HG03520 (cell line): ENCODE measurements around the gene NUTM2G.
"Not testable (repeated sequence)": the region's sequence is repeated elsewhere in the genome, so short reads cannot be mapped to it uniquely, and the experiment has no call there.

Experiments used
- ATAC-seq: cut with Tn5 transposase; IDR thresholded peaks from one replicate; pipeline ENCODE4 v1.9.1; 2021; ENCODE audit warnings: mild to moderate bottlenecking, moderate library complexity; ENCODE audit not compliant: unreplicated experiment

The NUTM2G gene

GRCh38 chr9:96928543-96928942, at the start of gene NUTM2G:
NUTM2G (plus strand) TSS chr9:96928843; CDS start chr9:96929025, 182 bp downstream.
- not testable (repeated sequence) for ATAC-seq

- no peak for ATAC-seq
Observed at GRCh38 chr9:96883922-96884321, 44.7 kb upstream of the NUTM2G start.

DNA sequence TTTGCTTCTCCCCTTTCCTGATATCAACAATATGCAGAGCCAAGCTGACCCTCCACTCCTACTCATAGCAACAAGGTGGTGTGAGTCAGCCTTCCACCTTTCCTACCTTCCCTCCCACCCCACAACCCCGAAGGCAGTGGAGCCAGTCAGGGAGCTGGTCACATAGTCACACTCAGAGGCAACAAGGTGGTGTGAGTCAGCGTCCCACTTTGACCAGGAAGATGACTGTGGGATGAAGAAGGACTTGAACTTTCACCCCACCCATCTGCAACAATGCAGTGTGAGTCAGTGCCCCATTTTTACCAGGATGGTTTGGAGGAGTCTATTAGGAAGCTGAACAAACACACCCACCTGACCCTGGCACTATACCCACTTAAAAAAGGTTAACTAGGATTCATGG, 44.2 kb upstream of the NUTM2G start:
- ATAC-seq, result no peak

DNA sequence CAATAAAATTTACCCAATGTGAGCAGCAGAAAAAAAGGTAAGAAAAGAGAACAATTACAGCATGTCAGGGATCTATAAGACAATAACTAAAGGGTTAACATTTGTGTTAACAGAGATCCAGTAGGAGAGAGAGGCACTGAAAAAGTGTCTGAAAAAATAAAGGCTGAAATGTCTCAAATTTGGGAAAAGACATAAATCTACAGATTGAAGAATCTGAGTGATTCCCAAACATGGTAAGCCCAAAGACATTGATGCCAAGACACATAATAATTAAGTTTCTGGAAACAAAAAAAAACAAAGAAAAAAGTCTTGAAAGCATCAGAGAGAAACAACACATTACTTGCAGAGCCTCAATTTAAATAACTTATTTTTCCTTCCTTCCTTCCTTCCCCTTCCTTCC, 43.2 kb upstream of the NUTM2G start:
- no peak for ATAC-seq

DNA sequence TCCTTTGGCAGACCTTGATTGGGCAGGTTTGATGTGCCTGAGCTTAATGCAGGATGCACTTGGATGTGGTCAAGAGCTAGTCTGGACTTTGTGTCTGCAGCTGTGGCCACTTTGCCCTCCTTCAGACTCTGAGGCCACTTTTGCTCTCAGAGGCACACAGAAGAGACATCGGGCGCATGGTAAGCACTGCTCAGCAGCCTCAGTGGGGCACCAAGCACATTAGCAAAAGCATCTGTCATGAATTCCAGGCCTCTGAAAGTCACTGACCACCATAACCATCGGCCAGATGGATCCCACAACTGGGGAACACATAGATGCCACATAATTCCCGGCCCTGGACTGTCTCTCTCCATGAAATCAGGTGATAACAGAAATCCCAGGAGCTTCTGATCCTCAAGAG, 40.1 kb upstream of the NUTM2G start:
- ATAC-seq, result no peak

- ATAC-seq, result no peak
Observed at GRCh38 chr9:96892131-96892530, 36.5 kb upstream of the NUTM2G start.

GRCh38 chr9:96900010-96900409, 28.6 kb upstream of the NUTM2G start:
- not testable (repeated sequence) for ATAC-seq

- not testable (repeated sequence) for ATAC-seq
Observed at GRCh38 chr9:96904947-96905722, 23.5 kb upstream of the NUTM2G start.

DNA sequence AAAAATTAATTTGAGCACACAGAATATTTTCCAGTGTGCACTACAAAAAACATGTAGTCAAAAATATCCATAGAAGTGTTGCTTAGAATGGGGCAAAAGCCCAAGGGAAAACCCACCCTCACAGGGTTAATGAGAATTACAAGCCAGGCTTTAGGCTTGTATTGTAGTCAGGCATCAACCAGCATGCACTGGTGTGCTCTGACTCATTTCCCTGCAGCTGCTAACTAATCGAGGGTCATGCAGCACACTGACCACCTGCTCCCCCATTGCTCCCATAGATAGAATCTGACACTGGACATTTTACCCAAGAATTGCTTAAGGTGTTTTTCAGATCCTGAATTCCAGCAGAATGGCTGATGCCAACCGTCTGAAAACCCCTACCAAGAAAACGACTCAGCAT, 20.2 kb upstream of the NUTM2G start:
- ATAC-seq, result not testable (repeated sequence)

DNA sequence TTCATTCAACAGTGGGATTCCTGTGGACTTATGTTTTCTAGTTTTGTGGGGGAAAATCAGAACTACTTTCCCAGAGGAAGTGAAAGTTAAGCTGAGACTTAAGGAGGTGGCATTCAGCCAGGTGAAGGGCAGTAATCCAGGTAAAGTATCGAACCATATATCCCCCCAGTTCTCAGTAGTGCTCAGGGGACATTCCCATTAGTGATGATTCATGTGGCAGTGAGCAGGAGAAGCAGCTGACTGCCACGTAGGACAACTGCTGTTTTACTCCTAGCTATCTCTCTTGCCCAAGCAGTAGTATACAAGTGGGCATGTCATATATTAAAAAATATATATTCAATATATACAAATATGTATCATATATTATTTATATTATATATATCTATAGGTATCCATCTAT, 13.1 kb upstream of the NUTM2G start:
- ATAC-seq, result not testable (repeated sequence)

DNA sequence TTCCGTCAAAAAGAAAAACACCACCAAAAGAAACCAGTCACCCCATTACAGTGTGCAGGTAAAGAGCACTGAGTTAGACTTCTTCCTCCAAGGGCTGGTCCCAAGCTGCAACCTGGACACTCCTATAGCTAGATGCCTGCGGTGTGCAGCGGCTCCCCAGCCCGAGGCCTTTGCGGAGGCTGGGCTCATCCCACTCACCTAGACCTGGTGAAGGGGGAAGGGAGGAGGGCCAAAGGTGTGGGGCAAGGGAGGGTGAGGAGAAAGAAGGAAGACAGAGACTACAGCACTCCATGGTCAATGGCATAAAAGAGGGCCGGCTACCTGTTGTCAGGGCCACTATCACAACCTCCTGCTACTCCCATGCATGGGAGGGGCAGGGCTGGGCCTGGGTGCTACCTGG, 12.1 kb upstream of the NUTM2G start:
- not testable (repeated sequence) for ATAC-seq

DNA sequence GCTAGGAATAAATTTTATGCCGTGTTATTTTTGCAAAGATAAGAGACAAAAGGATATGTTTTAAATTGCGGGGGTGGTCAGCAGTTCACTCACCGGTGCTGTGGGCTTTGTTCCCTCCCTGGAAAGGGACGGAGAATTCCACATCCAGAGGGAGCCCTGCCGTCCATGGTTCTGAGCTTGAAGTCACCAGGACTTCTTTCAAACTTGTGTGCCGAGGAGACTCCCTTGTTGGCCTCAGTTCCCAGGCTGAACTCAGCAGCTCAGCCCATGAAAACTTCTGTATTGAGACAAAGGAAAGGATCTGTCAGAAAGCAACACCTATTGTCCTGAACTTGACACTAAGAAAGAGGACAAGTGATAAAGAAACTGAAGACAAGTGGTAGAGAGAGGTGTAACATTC, 10.1 kb upstream of the NUTM2G start:
- ATAC-seq, result not testable (repeated sequence)

GRCh38 chr9:96920803-96921202, 7.8 kb upstream of the NUTM2G start:
- not testable (repeated sequence) for ATAC-seq

DNA sequence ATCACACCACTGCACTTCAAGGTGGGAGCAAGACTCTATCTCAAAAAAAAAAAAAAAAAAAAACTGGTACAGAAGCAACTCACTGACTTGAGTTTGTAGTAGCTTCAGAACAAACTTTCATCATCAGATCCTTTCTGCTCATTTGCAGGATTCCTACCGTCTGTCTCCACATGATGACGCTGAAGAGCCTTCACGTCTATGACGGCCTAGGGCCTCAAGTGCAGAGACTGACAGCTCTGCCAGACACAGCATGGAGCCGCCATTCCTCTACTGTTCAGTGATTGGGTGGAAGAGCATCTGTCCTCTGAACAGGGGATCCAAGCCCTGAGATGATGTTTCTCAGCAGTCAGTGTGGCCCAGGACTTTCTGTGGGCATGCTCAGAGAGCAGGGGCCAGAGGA, 3.1 kb upstream of the NUTM2G start:
- ATAC-seq, result not testable (repeated sequence)

DNA sequence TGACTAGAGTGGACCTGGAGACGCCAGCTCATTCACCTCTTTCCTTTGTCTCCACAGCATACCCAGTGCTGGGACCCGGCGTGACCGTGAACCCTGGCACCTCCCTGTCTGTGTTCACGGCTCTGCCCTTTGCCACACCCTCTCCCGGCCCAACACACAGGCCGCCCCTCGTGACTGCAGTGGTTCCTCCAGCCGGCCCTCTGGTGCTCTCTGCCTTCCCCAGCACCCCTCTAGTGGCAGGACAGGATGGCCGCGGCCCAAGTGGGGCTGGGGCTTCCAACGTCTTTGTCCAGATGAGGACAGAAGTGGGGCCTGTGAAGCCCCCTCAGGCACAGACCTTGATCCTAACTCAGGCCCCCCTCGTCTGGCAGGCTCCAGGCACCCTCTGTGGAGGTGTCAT, 3.0 kb downstream of the NUTM2G start:
- ATAC-seq, result not testable (repeated sequence)

GRCh38 chr9:96934097-96934496, 5.5 kb downstream of the NUTM2G start:
- ATAC-seq, result not testable (repeated sequence)

DNA sequence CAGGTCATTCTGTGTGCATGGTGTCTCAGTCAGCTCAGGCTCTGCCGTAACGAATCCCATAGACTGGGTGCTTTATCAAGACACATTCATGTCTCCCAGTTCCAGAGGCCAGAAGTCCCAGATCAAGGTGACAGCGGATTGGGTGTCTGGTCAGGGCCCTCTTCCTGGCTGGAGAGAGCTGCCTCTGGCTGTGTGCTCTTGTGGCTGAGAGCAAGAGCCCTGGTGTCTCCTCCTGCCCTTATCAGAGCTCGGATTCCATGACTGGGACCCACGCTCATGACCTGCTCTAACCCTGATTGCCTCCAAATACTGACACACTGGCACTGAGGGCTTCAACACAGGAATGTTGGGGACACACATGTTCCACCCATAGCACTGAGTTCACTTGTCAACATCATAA, 6.1 kb downstream of the NUTM2G start:
- not testable (repeated sequence) for ATAC-seq

DNA sequence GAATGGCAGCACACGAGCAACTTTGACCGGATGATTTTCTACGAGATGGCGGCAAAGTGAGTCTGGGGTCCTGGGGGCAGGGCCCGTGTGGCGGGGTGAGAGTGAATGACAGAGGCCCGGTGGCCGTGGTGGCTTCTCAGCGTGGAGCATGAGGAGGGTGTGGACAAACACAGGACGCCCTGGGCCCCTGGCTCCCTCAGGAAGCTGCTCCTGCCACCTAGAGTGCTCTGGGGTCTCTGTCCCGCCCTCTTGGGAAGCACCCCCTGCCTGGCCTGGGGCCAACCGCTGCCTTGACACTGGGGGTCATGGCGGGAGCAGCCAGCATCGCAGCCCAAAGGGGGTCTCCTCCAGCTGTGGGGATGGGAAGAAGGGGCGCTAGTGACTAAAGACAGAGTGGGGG, 6.8 kb downstream of the NUTM2G start:
- not testable (repeated sequence) for ATAC-seq

- not testable (repeated sequence) for ATAC-seq
Observed at GRCh38 chr9:96937442-96937841, 8.8 kb downstream of the NUTM2G start.

- not testable (repeated sequence) for ATAC-seq
Observed at GRCh38 chr9:96938957-96939665, 10.5 kb downstream of the NUTM2G start.

DNA sequence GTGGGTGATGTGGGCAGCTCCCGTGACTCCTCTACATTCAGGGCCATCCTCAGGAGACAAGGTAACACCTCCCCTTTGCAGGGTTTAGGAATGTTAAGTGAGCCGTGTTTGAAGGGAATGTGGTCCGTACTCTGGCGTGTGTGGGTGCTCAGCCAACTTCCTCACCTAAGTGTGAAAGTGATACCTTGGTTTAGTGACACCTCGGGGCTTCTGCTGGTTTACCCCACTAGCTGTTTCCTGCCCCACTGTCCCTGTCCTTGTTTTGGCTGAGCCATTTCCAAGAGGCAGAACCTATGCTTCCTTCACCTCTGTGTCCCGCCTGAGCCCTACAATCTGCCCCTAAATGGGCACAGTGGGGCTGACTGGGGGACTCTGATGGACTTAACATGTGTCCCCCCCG, 12.3 kb downstream of the NUTM2G start:
- ATAC-seq, result not testable (repeated sequence)

DNA sequence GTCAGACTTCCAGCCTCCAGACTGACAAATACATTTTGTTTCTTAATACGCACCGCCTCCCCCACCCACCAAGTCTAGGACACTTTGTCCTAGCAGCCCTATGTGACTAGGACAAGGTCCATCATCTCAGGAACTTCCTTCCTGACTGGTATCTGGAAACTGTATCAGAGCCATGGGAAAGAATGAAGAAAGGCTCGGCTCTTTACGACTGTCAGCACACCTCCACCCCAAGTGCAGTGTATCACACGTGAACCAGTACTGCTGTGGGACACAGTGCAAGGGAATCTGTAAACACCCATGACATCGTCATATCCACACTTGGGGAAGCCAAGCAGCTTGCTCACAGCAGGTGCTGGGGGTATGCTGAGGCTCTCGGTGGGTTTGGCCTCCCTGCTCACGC, 13.0 kb downstream of the NUTM2G start:
- not testable (repeated sequence) for ATAC-seq
